Muscle layer of duodenum (tissue), 2 donors: ENCODE results near the gene SLC27A3.

Source experiments
- H3K27ac ChIP-seq: one replicate; pipeline ENCODE4 v1.7.0; 2013; ENCODE audit warnings: mild to moderate bottlenecking, low read length
- H3K27me3 ChIP-seq: one replicate; pipeline ENCODE4 v1.7.0; 2013; ENCODE audit warnings: low read depth, mild to moderate bottlenecking, control low read depth, low read length
- H3K36me3 ChIP-seq, 2 donors: one replicate each; pipeline ENCODE4 v1.7.0; 2013; ENCODE audit warnings: low read length in 2 of 2, control low read depth in 1 of 2, mild to moderate bottlenecking in 1 of 2; ENCODE audit not compliant: insufficient read depth in 2 of 2, control insufficient read depth in 1 of 2
- H3K4me1 ChIP-seq, 2 donors: one replicate each; pipeline ENCODE4 v1.7.0; 2013; ENCODE audit warnings: low read length in 2 of 2, mild to moderate bottlenecking in 2 of 2, control low read depth in 1 of 2, moderate library complexity in 1 of 2; ENCODE audit not compliant: insufficient read depth in 2 of 2, control insufficient read depth in 1 of 2
- H3K4me3 ChIP-seq, 2 donors: one replicate each; pipeline ENCODE4 v1.7.0; 2013; ENCODE audit warnings: low read length in 2 of 2, low read depth in 1 of 2, mild to moderate bottlenecking in 1 of 2
- H3K9me3 ChIP-seq, 2 donors: one replicate each; pipeline ENCODE4 v1.7.0; 2013; ENCODE audit warnings: low read length in 2 of 2, control low read depth in 1 of 2, mild to moderate bottlenecking in 1 of 2; ENCODE audit not compliant: control insufficient read depth in 1 of 2
- donor health status: healthy.

The SLC27A3 gene

GRCh38 chr1:153789478-153790034 is 14.3 kb downstream of the SLC27A3 start:
- peak overlapping the region; percentile 58 to 59 for H3K4me3 ChIP-seq
- peaks cover 6 to 34% of the 10 kb centered on the region in 2 donors for H3K4me1 ChIP-seq
- no peaks in the 10 kb centered on the region for H3K27me3 ChIP-seq
- peaks cover 0 to 6% of the 10 kb centered on the region in 2 donors for H3K36me3 ChIP-seq
- no peaks in the 10 kb centered on the region for H3K9me3 ChIP-seq
- peak overlapping the region; percentile 86 for H3K27ac ChIP-seq

GRCh38 chr1:153790313-153790965 is 15.2 kb downstream of the SLC27A3 start:
- no peaks in the 10 kb centered on the region for H3K27me3 ChIP-seq
- H3K4me3 ChIP-seq: peak overlapping the region; percentile 58 to 59
- peaks cover 6 to 34% of the 10 kb centered on the region in 2 donors for H3K4me1 ChIP-seq
- H3K36me3 ChIP-seq: peaks cover 0 to 6% of the 10 kb centered on the region in 2 donors
- no peaks in the 10 kb centered on the region for H3K9me3 ChIP-seq
- H3K27ac ChIP-seq: peak overlapping the region; percentile 86

- peaks cover 0 to 6% of the 10 kb centered on the region in 2 donors for H3K36me3 ChIP-seq
- peak overlapping the region; percentile 58 to 59 for H3K4me3 ChIP-seq
- no peaks in the 10 kb centered on the region for H3K27me3 ChIP-seq
- no peaks in the 10 kb centered on the region for H3K9me3 ChIP-seq
- peak overlapping the region; percentile 86 for H3K27ac ChIP-seq
- peaks cover 6 to 34% of the 10 kb centered on the region in 2 donors for H3K4me1 ChIP-seq
These were observed 15.9 kb downstream of the SLC27A3 start for GRCh38 chr1:153790966-153791647.

GRCh38 chr1:153791648-153792253 is 16.5 kb downstream of the SLC27A3 start:
- peaks cover 6 to 34% of the 10 kb centered on the region in 2 donors for H3K4me1 ChIP-seq
- H3K9me3 ChIP-seq: no peaks in the 10 kb centered on the region
- peak overlapping the region in 1 of 2 donors; percentile 59 for H3K4me3 ChIP-seq
- H3K36me3 ChIP-seq: peaks cover 0 to 6% of the 10 kb centered on the region in 2 donors
- H3K27me3 ChIP-seq: no peaks in the 10 kb centered on the region
- H3K27ac ChIP-seq: peak overlapping the region; percentile 86

- Histone ChIP-seq H3K36me3 (peaks cover 0 to 6% of the 10 kb centered on the region in 2 donors), H3K4me3 (no peak overlapping the region), H3K9me3 (no peaks in the 10 kb centered on the region), H3K27me3 (no peaks in the 10 kb centered on the region), H3K27ac (no peak overlapping the region), H3K4me1 (peaks cover 6 to 34% of the 10 kb centered on the region in 2 donors)
These were observed 17.4 kb downstream of the SLC27A3 start for GRCh38 chr1:153792631-153793041.

GRCh38 chr1:153793261-153793972 is 18.2 kb downstream of the SLC27A3 start:
- no peaks in the 10 kb centered on the region for H3K27me3 ChIP-seq
- H3K4me3 ChIP-seq: no peak overlapping the region
- H3K36me3 ChIP-seq: peaks cover 0 to 6% of the 10 kb centered on the region in 2 donors
- H3K4me1 ChIP-seq: peaks cover 6 to 29% of the 10 kb centered on the region in 2 donors
- no peak overlapping the region for H3K27ac ChIP-seq
- no peaks in the 10 kb centered on the region for H3K9me3 ChIP-seq

- H3K9me3 ChIP-seq: no peaks in the 10 kb centered on the region
- peaks cover 6 to 27% of the 10 kb centered on the region in 2 donors for H3K4me1 ChIP-seq
- peaks cover 0 to 6% of the 10 kb centered on the region in 2 donors for H3K36me3 ChIP-seq
- no peaks in the 10 kb centered on the region for H3K27me3 ChIP-seq
- no peak overlapping the region for H3K27ac ChIP-seq
- H3K4me3 ChIP-seq: no peak overlapping the region
These were observed 18.9 kb downstream of the SLC27A3 start for GRCh38 chr1:153793973-153794615.

GRCh38 chr1:153794624-153795329 is 19.6 kb downstream of the SLC27A3 start:
- peaks cover 2 to 20% of the 10 kb centered on the region in 2 donors for H3K4me1 ChIP-seq

GRCh38 chr1:153795330-153795837 is 20.2 kb downstream of the SLC27A3 start:
- H3K9me3 ChIP-seq: no peaks in the 10 kb centered on the region
- H3K27me3 ChIP-seq: no peaks in the 10 kb centered on the region
- H3K4me3 ChIP-seq: no peak overlapping the region
- H3K27ac ChIP-seq: no peak overlapping the region
- H3K36me3 ChIP-seq: peaks cover 0 to 11% of the 10 kb centered on the region in 2 donors
- peaks cover 0 to 14% of the 10 kb centered on the region in 2 donors for H3K4me1 ChIP-seq

More at GRCh38 chr1:153794624-153795329, 19.6 kb downstream of the SLC27A3 start:
- Histone ChIP-seq H3K27ac (no peak overlapping the region), H3K9me3 (no peaks in the 10 kb centered on the region), H3K27me3 (no peaks in the 10 kb centered on the region), H3K4me3 (no peak overlapping the region), H3K36me3 (peaks cover 0 to 11% of the 10 kb centered on the region in 2 donors)
